ENCODE data around the gene OSTN. TPM values are rescaled to one million over a fixed set of nuclear protein-coding genes. Genes with fewer than 3 reads are reported as not detected.

Gene OSTN
- total RNA-seq, 1 experiment from 2014 or later, result not detected

DNA sequence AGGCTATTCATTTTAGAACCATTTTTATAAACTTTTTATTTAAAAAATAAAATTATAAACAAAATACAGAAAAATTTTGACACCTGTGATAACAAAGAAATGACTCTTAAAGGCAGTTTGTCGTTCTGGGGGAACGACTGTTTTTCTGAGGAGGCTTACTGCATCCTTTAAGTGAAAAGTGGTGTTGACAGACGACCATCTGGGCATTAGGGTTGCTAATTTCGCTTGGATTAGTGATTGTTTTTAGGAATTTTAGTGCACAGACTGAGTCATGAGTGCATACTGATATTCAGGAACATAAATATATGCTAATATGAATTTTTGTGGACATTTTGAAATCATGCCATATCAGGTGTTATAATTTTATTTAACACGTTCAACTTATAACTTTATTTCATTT, 28.5 kb downstream of the OSTN start:
- peak overlapping the region; percentile 16 for H2AFZ ChIP-seq (ENCODE audit: low read depth, low read length, poor library complexity, severe bottlenecking)
- H3K9me3 ChIP-seq (ENCODE audit: control insufficient read depth in 1 of 2, insufficient read depth in 1 of 2, low read depth in 1 of 2, low read length in 2 of 2), result no peaks in the 10 kb centered on the region
- no peaks in the 10 kb centered on the region for H3K36me3 ChIP-seq (ENCODE audit: control insufficient read depth in 1 of 2, insufficient read depth in 2 of 2, low read length in 2 of 2)
- no peak overlapping the region for H3K4me2 ChIP-seq (ENCODE audit: low read length)
- H3K4me3 ChIP-seq (replicated peaks in 1 of 2; ENCODE audit: low read depth in 1 of 2, low read length in 2 of 2), result no peak overlapping the region
- H3K4me1 ChIP-seq (ENCODE audit: control insufficient read depth in 1 of 2, insufficient read depth in 2 of 2, low read length in 2 of 2), result no peaks in the 10 kb centered on the region
- intact Hi-C loops (cut with micrococcal nuclease), result no loop called here
- no TSS peak for BruUV-seq (replicated peaks)
- TF ChIP-seq, protein P1, sequence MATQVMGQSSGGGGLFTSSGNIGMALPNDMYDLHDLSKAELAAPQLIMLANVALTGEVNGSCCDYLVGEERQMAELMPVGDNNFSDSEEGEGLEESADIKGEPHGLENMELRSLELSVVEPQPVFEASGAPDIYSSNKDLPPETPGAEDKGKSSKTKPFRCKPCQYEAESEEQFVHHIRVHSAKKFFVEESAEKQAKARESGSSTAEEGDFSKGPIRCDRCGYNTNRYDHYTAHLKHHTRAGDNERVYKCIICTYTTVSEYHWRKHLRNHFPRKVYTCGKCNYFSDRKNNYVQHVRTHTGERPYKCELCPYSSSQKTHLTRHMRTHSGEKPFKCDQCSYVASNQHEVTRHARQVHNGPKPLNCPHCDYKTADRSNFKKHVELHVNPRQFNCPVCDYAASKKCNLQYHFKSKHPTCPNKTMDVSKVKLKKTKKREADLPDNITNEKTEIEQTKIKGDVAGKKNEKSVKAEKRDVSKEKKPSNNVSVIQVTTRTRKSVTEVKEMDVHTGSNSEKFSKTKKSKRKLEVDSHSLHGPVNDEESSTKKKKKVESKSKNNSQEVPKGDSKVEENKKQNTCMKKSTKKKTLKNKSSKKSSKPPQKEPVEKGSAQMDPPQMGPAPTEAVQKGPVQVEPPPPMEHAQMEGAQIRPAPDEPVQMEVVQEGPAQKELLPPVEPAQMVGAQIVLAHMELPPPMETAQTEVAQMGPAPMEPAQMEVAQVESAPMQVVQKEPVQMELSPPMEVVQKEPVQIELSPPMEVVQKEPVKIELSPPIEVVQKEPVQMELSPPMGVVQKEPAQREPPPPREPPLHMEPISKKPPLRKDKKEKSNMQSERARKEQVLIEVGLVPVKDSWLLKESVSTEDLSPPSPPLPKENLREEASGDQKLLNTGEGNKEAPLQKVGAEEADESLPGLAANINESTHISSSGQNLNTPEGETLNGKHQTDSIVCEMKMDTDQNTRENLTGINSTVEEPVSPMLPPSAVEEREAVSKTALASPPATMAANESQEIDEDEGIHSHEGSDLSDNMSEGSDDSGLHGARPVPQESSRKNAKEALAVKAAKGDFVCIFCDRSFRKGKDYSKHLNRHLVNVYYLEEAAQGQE (IDR thresholded peaks at IDR 0.05; ENCODE audit: low read depth), result no peak
- TF ChIP-seq EGR1 (IDR thresholded peaks at IDR 0.05; ENCODE audit: low read depth) (no peak), CEBPB (IDR thresholded peaks at IDR 0.05; ENCODE audit: low read depth) (no peak), EZH2 (IDR thresholded peaks at IDR 0.05) (no peak), SRF (IDR thresholded peaks at IDR 0.05; ENCODE audit: low read depth) (no peak), JUND (IDR thresholded peaks at IDR 0.05) (no peak), ZFX (IDR thresholded peaks at IDR 0.05) (no peak), RAD21 (IDR thresholded peaks at IDR 0.05; ENCODE audit: low read depth) (no peak), ZNF274 (IDR thresholded peaks at IDR 0.05; ENCODE audit: low read depth, low read length) (no peak), SP1 (IDR thresholded peaks at IDR 0.05; ENCODE audit: low read depth) (no peak), SIN3A (IDR thresholded peaks at IDR 0.05; ENCODE audit: low read depth) (no peak), CBX3 (IDR thresholded peaks at IDR 0.05; ENCODE audit: low read depth) (no peak), TCF7L2 (IDR thresholded peaks at IDR 0.05; ENCODE audit: borderline replicate concordance, extremely low read depth, insufficient read depth, insufficient read length) (no peak), YY1 (IDR thresholded peaks at IDR 0.05; ENCODE audit: extremely low read depth, insufficient replicate concordance, low read depth, low read length) (no peak), POLR2A (IDR thresholded peaks at IDR 0.05; ENCODE audit: borderline replicate concordance, extremely low read depth, insufficient read depth, insufficient read length) (no peak)
- TF ChIP-seq, protein P2, sequence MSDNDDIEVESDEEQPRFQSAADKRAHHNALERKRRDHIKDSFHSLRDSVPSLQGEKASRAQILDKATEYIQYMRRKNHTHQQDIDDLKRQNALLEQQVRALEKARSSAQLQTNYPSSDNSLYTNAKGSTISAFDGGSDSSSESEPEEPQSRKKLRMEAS (IDR thresholded peaks at IDR 0.05), result no peak
- TF ChIP-seq, protein P3, sequence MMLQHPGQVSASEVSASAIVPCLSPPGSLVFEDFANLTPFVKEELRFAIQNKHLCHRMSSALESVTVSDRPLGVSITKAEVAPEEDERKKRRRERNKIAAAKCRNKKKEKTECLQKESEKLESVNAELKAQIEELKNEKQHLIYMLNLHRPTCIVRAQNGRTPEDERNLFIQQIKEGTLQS (IDR thresholded peaks at IDR 0.05), result no peak
- TF ChIP-seq, protein P4, sequence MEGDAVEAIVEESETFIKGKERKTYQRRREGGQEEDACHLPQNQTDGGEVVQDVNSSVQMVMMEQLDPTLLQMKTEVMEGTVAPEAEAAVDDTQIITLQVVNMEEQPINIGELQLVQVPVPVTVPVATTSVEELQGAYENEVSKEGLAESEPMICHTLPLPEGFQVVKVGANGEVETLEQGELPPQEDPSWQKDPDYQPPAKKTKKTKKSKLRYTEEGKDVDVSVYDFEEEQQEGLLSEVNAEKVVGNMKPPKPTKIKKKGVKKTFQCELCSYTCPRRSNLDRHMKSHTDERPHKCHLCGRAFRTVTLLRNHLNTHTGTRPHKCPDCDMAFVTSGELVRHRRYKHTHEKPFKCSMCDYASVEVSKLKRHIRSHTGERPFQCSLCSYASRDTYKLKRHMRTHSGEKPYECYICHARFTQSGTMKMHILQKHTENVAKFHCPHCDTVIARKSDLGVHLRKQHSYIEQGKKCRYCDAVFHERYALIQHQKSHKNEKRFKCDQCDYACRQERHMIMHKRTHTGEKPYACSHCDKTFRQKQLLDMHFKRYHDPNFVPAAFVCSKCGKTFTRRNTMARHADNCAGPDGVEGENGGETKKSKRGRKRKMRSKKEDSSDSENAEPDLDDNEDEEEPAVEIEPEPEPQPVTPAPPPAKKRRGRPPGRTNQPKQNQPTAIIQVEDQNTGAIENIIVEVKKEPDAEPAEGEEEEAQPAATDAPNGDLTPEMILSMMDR (IDR thresholded peaks at IDR 0.05 in 2 of 3, conservative IDR thresholded peaks at IDR 0.05 in 1 of 3; ENCODE audit: borderline replicate concordance in 1 of 3, insufficient read depth in 1 of 3, low read depth in 2 of 3, low read length in 2 of 3), result no peak
- TF ChIP-seq, protein P5, sequence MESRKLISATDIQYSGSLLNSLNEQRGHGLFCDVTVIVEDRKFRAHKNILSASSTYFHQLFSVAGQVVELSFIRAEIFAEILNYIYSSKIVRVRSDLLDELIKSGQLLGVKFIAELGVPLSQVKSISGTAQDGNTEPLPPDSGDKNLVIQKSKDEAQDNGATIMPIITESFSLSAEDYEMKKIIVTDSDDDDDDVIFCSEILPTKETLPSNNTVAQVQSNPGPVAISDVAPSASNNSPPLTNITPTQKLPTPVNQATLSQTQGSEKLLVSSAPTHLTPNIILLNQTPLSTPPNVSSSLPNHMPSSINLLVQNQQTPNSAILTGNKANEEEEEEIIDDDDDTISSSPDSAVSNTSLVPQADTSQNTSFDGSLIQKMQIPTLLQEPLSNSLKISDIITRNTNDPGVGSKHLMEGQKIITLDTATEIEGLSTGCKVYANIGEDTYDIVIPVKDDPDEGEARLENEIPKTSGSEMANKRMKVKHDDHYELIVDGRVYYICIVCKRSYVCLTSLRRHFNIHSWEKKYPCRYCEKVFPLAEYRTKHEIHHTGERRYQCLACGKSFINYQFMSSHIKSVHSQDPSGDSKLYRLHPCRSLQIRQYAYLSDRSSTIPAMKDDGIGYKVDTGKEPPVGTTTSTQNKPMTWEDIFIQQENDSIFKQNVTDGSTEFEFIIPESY (IDR thresholded peaks at IDR 0.05; ENCODE audit: extremely low read depth, insufficient replicate concordance, low read length), result no peak
- H3K9ac ChIP-seq (ENCODE audit: low read length), result no peak overlapping the region
- no peaks in the 10 kb centered on the region for H4K20me1 ChIP-seq (ENCODE audit: insufficient read depth)
- no peaks in the 10 kb centered on the region for H3K79me2 ChIP-seq (ENCODE audit: insufficient read depth, low read length)
- H3K27ac ChIP-seq (ENCODE audit: low read depth, low read length), result no peak overlapping the region
- ChIA-PET POLR2A (no interaction called here), CTCF (no interaction called here), RAD21 (ENCODE audit: low non-redundant PET in 1 of 2, low total read pairs in 2 of 2, uncharacterized antibody in 2 of 2, unreplicated experiment in 2 of 2) (no interaction called here)
- ATAC-seq, result no peak
- no peaks in the 10 kb centered on the region for H3K27me3 ChIP-seq (ENCODE audit: insufficient read depth, low read length)
- no peaks in the 10 kb centered on the region for H3K9me2 ChIP-seq (ENCODE audit: insufficient read depth)
- DNase-seq (ENCODE audit: low read depth, low spot score), result no peak

Measured in HCT116 (cell line).